Stimulated activated CD4-positive, alpha-beta T cell treated with anti-CD3 and anti-CD28 coated beads, Interleukin-15, amount 100 ng/mL, for 24 hours (primary cell): ENCODE data around the gene AGBL3.

Experiments
- DNase-seq: peaks from one replicate; pipeline ENCODE4 v3.0.0-alpha.2; 2020

The AGBL3 gene

DNA sequence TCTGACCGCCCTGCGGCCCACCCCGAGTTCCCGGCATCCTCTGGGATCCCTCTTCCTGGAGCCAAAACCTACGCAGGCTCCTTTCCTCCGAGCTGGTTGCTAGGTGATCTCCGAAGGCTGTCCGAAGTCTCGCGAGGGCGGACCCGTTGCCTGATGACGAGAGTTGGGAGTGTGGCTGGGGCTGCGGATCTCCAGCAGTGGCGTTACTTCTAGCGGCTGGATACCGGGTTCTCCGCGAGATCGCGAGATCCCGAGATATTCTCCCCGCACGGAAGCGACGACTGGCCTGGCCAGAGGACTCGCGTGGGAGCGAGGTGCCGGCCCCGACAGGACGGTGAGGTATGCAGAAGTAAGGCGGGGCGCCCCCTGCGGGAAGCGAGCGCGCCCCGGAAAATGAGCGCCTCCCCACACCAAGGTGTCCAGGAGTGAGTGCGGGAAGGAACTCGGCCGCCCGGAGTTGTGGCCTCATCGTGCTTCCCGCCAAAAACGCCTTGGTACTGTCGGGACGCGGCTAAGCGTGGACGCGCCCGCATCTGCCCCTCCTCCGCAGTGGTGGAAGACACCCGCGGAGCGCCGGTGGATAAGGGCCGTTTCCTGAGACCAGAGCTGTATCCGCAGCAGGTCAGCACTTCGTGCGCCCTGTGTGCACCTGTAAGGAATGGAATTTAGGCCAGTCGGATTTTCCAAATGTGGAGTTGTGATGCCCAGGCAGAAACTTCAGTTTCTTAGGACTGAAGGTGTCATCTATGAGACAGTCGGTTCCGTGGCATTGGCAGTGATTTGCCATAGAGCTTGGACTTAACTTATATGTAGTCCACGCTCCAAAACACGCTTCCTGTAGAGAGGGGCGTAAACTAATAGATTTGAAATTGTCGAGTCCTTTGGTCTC, at the start of gene AGBL3:
AGBL3 (plus strand) TSS at position 146 of the 889 bp plus-strand sequence. CDS start 1,426 bp downstream, outside the sequence.
- peak; percentile 95 for DNase-seq

DNA sequence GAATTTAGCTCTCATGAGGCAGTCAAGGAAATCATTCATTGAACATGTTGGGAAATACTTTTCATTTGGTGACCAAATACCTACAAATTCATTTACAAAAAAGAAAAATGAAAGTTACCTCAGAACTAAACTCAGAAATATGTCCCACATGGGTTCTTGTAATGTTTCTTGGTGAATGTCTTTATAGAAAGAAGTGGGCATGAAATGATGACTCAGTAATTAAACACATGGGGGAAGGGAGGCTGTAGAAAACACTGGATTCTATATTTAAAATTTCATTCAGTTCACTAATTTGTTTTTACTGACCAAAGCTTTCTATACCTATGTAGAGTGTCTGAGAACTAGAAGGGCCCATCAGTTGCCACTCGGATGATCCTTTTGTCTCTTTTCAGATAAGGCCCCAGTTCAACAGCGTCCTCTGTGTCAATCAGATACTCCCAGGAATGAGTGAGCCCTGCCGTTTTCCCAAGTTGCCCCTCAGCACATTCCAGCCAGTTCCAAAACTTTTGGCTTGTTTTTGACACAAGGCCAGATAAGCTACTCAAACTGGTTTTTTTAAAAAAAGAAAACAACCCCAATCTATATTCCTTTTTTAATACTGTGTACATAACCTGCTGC, 49.3 kb upstream of the AGBL3 start:
- DNase-seq = no peak

DNA sequence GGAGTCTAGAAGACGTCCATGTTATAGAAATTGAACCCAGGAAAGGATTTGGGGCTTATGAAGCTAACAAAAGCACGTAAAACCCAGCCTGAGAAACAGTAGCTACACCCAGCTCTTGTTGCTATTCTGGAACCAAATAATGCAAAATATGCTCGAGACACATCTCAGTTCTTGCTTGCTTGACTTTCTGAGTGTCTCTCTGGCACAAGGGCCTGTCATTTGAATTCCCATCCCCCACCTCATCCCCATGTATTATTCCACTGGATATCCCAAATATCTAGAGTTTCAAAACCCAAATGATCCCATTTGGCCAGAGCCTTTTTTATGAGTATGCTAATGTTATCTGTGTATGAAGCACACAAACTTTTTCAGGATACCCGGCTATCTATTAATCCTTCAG, 48.2 kb upstream of the AGBL3 start:
- DNase-seq = no peak

DNA sequence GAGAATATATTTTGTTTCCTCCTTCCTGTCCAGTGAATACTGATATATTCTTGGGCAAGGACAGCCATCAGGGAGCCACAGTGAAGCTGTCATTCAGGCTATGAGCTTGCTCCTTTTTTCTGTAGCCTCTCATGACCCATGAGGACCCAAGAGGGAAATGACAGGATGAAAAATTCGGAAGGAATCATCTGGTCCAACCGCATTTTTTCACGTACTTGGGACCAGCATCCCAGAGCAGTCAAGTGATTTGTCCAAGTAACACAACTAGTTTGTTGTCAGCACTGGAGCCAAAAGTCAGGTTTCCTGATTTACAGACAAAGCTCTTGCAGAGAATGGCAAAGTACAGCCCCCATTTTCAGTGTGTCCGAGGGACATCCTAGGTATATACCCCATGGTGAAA, 47.2 kb upstream of the AGBL3 start:
- no peak for DNase-seq

- no peak for DNase-seq
Measured at GRCh38 chr7:134940729-134941128, 45.6 kb upstream of the AGBL3 start.

- DNase-seq = no peak
Measured at GRCh38 chr7:134941185-134941900, 45.0 kb upstream of the AGBL3 start.

DNA sequence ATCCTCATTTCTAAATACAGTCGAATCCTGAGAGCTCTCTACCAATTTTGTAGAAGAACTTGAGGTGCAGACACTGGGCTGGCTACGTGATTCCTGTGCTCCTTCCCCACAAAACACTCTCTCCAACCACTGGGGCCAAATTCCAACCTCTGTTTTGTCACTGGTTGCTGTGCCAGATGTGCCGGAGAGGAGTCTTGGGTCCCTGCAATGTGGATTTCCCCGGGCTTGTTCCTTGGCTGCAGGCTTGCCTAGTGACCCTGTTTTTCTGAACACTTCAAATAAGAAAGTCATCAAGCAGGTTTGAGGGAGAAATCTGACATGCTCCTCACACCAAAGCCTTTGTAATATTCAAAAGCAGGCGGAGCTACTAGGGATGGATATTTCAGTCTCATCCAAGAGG, 44.4 kb upstream of the AGBL3 start:
- DNase-seq = no peak

- DNase-seq = no peak
Measured at GRCh38 chr7:134942690-134943466, 43.4 kb upstream of the AGBL3 start.

DNA sequence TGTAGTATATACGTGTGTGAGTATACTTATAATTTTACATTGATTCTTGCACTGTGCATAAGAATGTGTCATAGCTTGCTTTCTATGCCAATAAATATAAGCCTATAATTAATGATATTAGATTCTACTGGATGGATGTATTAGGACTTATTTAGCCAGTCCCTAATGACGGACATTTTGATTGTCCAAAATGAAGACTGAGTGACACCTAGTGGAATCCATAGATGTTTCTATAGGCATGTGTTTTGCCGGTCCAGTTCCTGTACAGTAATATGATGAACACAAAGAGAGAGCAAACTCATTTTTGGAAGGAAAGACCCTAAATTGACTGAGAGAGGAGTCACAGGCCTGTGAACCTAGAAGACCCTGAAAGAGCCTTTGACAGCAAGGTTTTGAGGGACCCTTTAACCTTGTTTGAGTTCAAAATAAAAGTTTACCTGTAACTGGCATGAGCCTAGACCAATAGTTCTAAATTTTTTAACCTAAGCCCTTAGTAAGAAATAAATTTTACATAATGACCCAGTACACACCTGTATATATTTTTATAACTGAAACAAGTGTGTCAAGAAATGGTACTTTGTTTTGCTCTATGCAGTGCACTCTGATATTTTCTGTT, 42.4 kb upstream of the AGBL3 start:
- DNase-seq = no peak

GRCh38 chr7:134945691-134946090, 40.6 kb upstream of the AGBL3 start:
- no peak for DNase-seq

GRCh38 chr7:134946260-134946659, 40.0 kb upstream of the AGBL3 start:
- no peak for DNase-seq

DNA sequence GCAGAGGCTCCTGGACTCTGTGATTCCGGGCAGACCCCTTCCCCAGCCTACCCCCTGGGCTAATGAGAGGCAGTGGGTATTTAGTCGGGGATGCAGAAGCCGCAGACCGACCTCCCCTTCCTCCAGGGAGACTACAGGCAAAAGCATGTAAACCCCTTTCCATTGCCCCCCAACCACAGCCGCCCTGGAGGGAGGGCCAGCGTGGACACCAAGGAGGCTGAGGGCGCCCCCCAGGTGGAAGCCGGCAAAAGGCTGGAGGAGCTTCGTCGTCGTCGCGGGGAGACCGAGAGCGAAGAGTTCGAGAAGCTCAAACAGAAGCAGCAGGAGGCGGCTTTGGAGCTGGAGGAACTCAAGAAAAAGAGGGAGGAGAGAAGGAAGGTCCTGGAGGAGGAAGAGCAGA, 39.0 kb upstream of the AGBL3 start:
- DNase-seq = no peak

DNA sequence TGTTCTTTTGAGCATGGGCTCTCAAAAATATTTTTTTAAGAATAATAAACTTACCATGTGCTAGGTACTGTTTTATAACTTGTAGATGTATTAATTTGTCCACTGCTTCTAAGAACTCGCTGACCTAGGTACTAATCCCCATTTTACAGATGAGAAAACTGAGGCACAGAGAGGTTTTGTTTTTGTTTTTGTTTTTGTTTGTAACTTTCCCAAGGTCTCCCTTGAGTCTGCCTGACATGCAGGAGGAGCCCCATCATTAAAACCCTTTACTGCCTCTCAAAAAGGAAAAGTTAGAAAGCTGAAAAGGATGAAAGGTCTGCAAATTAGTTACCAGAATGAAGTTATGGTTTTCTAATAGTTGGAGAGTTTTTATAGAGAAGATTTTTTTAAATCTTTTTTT, 38.5 kb upstream of the AGBL3 start:
- DNase-seq = no peak

GRCh38 chr7:134948246-134948645, 38.1 kb upstream of the AGBL3 start:
- DNase-seq = no peak

GRCh38 chr7:134948736-134949135, 37.6 kb upstream of the AGBL3 start:
- no peak for DNase-seq

GRCh38 chr7:134949171-134949570, 37.1 kb upstream of the AGBL3 start:
- no peak for DNase-seq

DNA sequence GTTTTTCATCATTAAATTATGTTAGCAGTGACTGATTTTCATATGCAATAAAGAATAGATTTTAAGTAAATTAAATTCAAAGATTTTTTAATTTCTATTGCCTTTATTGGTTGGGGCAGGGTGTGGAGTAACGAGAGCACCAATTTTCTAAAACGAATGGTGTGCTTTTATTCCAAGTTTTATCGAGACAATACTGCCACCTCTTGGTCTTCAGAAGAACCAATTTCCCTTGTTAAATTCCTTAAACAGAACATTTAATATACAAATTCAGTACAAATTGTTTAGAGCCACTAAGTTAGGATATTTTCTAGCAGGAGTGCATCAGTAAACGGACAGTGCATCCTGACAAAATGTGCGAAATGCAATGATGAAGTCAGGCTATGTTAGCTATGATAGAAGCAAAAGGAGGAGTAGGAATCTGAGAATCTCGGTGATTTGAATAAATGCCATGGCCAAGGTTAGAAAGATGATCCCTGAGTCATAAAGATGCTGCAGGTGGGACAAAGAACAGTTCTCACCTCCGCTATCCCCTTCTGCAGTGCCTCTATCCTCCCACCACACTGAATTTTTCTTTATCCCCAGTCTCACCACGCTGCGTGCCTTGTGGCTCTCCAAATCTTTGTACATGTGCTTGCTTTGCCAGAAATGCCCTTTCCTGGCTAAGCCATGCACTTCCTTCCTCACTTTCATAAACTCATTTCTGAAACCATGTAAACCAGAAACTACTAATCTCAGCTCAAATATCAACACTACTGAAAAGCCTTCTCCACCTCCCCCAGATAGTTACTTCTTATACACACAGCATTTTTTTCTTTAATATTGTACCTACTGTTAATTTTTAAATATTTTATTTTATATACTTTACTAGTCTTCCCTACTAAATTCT, 31.9 kb upstream of the AGBL3 start:
- no peak for DNase-seq

- no peak for DNase-seq
Measured at GRCh38 chr7:134957005-134957404, 29.3 kb upstream of the AGBL3 start.

DNA sequence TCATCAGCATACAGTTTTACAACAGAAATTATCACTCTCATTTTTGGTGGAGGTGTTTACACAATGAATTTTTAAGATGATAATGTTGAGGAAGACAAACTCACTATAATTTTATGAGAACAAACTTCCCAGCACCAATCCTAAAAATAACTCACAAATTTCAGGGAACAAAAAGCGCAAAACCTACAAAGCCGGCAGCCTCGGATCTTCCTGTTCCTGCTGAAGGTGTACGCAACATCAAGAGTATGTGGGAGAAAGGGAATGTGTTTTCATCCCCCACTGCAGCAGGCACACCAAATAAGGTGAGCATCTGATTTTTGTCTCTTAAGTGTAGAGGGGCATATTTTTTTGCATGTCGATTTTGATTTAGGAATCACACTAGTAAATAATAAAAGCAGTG, 26.5 kb upstream of the AGBL3 start:
- no peak for DNase-seq

DNA sequence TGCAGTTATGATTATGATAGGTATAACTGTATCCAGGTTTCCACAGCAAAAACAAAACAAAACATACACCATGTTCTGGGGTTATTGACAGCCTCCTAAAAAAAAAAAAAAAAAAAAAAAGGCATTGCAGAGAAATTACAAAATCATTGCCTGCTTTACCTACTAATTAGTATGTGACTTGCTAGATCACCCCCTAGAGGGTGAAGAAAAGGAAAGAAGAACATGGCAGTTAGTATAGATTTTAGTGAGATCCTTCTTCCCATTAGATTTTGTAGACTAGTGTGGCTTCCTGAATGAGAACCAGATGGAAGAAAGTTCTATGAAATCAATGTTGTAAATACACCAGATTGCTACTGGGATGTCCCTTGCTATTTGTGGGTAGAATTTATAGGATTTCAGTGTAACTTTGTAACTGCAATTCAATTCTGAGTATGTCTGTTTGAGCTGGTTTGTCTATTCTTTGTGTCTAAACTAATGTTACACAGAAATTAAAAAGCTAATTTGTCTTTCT, 24.0 kb upstream of the AGBL3 start:
- DNase-seq = no peak

GRCh38 chr7:134963036-134963435, 23.3 kb upstream of the AGBL3 start:
- no peak for DNase-seq
